Measurements from ENCODE around the gene CSNK2B. TPM values are rescaled to one million over a fixed set of nuclear protein-coding genes. Genes with fewer than 3 reads are reported as not detected.
"Not testable (repeated sequence)": the region's sequence is repeated elsewhere in the genome, so short reads cannot be mapped to it uniquely, and the experiment has no call there.

Gene CSNK2B
- total RNA-seq, 2 donors from 2014 or later: 98.2 to 100 TPM

DNA sequence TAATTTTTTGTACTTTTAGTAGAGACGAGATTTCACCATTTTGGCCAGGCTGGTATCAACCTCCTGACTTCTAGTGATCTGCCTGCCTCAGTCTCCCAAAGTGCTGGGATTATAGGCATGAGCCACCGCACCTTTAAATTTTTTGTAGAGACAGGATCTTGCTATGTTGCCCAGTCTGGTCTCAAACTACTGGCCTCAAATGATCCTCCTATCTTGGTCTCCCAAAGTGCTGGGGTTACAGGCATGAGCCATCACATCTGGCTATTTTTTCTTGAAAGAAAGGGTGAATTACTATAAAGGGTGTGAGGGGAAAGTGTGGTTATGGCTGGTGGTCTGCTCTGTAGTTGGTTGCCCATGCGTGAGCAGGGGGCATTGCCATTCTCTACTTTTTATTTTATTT is 42.3 kb downstream of the CSNK2B start:
- TF ChIP-seq POLR2A (IDR thresholded peaks at IDR 0.05): no peak
- TF ChIP-seq CTCF (IDR thresholded peaks at IDR 0.05): no peak
- Histone ChIP-seq H3K27ac (no peak overlapping the region), H3K4me3 (no peak overlapping the region), H3K36me3 (replicated peaks in 1 of 2; ENCODE audit: insufficient read depth in 1 of 2, low read depth in 2 of 2) (no peaks in the 10 kb centered on the region), H3K4me1 (peaks cover 6% of the 10 kb centered on the region), H3K27me3 (no peaks in the 10 kb centered on the region), H3K9me3 (no peaks in the 10 kb centered on the region)
- intact Hi-C loops (cut with DNase I): no loop called here
- ATAC-seq (no peak), DNase-seq (no peak)
- 78 to 91% methylated on average over 3 of the region's 3 CpGs for WGBS, 2 donors

- H3K4me3 ChIP-seq; H3K9me3 ChIP-seq; DNase-seq; H3K4me1 ChIP-seq; H3K36me3 ChIP-seq (replicated peaks in 1 of 2; ENCODE audit: insufficient read depth in 1 of 2, low read depth in 2 of 2); intact Hi-C loops (cut with DNase I); H3K27me3 ChIP-seq; H3K27ac ChIP-seq; ATAC-seq: not testable (repeated sequence)
- 72 to 74% methylated on average over 11 of the region's 11 CpGs for WGBS, 2 donors
Measured at GRCh38 chr6:31709157-31709556, 43.3 kb downstream of the CSNK2B start.

- H3K36me3 ChIP-seq (replicated peaks in 1 of 2; ENCODE audit: insufficient read depth in 1 of 2, low read depth in 2 of 2): no peaks in the 10 kb centered on the region
- H3K27me3 ChIP-seq: no peaks in the 10 kb centered on the region
- no peaks in the 10 kb centered on the region for H3K4me1 ChIP-seq
- H3K27ac ChIP-seq: no peak overlapping the region
- ATAC-seq (no peak), DNase-seq (no peak)
- WGBS, 2 donors: 42 to 49% methylated on average over 5 of the region's 5 CpGs
- H3K4me3 ChIP-seq: no peak overlapping the region
- no peaks in the 10 kb centered on the region for H3K9me3 ChIP-seq
- no peak for TF ChIP-seq POLR2A (IDR thresholded peaks at IDR 0.05)
- TF ChIP-seq CTCF (IDR thresholded peaks at IDR 0.05): no peak
- intact Hi-C loops (cut with DNase I): no loop called here
Measured at GRCh38 chr6:31710523-31711219, 44.8 kb downstream of the CSNK2B start.

- H3K4me1 ChIP-seq: no peaks in the 10 kb centered on the region
- H3K27me3 ChIP-seq: no peaks in the 10 kb centered on the region
- no peaks in the 10 kb centered on the region for H3K36me3 ChIP-seq (replicated peaks in 1 of 2; ENCODE audit: insufficient read depth in 1 of 2, low read depth in 2 of 2)
- intact Hi-C loops (cut with DNase I): no loop called here
- DNase-seq (no peak), ATAC-seq (no peak)
- no peak overlapping the region for H3K27ac ChIP-seq
- WGBS, 2 donors: 45 to 48% methylated on average over 6 to 8 of the region's 8 CpGs
- H3K9me3 ChIP-seq: no peaks in the 10 kb centered on the region
- TF ChIP-seq CTCF (IDR thresholded peaks at IDR 0.05) (no peak), POLR2A (IDR thresholded peaks at IDR 0.05) (no peak)
- H3K4me3 ChIP-seq: no peak overlapping the region
Measured at GRCh38 chr6:31711233-31711632, 45.4 kb downstream of the CSNK2B start.

GRCh38 chr6:31712296-31712695 is 46.4 kb downstream of the CSNK2B start:
- intact Hi-C loops (cut with DNase I): no loop called here
- 61 to 67% methylated on average over 8 of the region's 8 CpGs for WGBS, 2 donors
- no peaks in the 10 kb centered on the region for H3K4me1 ChIP-seq
- TF ChIP-seq POLR2A (IDR thresholded peaks at IDR 0.05): no peak
- TF ChIP-seq CTCF (IDR thresholded peaks at IDR 0.05): peak in 1 of 7 experiments; percentile 26
- ATAC-seq (no peak), DNase-seq (peak in 1 of 4 donors; percentile 31)
- H3K4me3 ChIP-seq: no peak overlapping the region
- no peaks in the 10 kb centered on the region for H3K36me3 ChIP-seq (replicated peaks in 1 of 2; ENCODE audit: insufficient read depth in 1 of 2, low read depth in 2 of 2)
- no peaks in the 10 kb centered on the region for H3K9me3 ChIP-seq
- H3K27me3 ChIP-seq: no peaks in the 10 kb centered on the region
- no peak overlapping the region for H3K27ac ChIP-seq

All from body of pancreas (tissue), 4 donors.